ENCODE results near the gene KIF26B.

KIF26B gene

GRCh38 chr1:245459621-245460020 lies 304.8 kb downstream of the KIF26B start:
- H3F3A ChIP-seq (ENCODE audit: insufficient read depth, low read length) = no peaks in the 10 kb centered on the region
- H3K9me3 ChIP-seq (replicated peaks; ENCODE audit: insufficient read depth, low read length) = no peaks in the 10 kb centered on the region
- H3K36me3 ChIP-seq (replicated peaks; ENCODE audit: insufficient read depth, low read length) = no peaks in the 10 kb centered on the region
- H3K4me2 ChIP-seq (ENCODE audit: low read depth, low read length) = no peak overlapping the region
- no peak overlapping the region for H3K27ac ChIP-seq (ENCODE audit: low read length)
- no peak overlapping the region for H3K9ac ChIP-seq (ENCODE audit: low read length)
- no peak overlapping the region for H2AFZ ChIP-seq (ENCODE audit: low read length)
- no peaks in the 10 kb centered on the region for H3K4me1 ChIP-seq (ENCODE audit: low read length)
- H3K9me2 ChIP-seq (replicated peaks; ENCODE audit: insufficient read depth, low read length) = no peaks in the 10 kb centered on the region
- no peaks in the 10 kb centered on the region for H3K27me3 ChIP-seq (replicated peaks; ENCODE audit: insufficient read depth, low read length)
- no peak overlapping the region for H3K4me3 ChIP-seq (ENCODE audit: low read length)
- H3K79me2 ChIP-seq (ENCODE audit: low read length) = no peaks in the 10 kb centered on the region
- TF ChIP-seq CTCF (IDR thresholded peaks at IDR 0.05; ENCODE audit: low read length) (no peak), EZH2phosphoT487 (IDR thresholded peaks at IDR 0.05; ENCODE audit: low read length) (no peak), EZH2 (optimal IDR thresholded peaks at IDR 0.05; ENCODE audit: low read depth, low read length) (no peak)
- DNase-seq = no peak
- H4K20me1 ChIP-seq (ENCODE audit: insufficient read depth, low read length) = no peaks in the 10 kb centered on the region

- no peak overlapping the region for H3K9ac ChIP-seq (ENCODE audit: low read length)
- no peak overlapping the region for H3K4me2 ChIP-seq (ENCODE audit: low read depth, low read length)
- no peak for TF ChIP-seq EZH2 (optimal IDR thresholded peaks at IDR 0.05; ENCODE audit: low read depth, low read length)
- no peak for TF ChIP-seq CTCF (IDR thresholded peaks at IDR 0.05; ENCODE audit: low read length)
- no peak for TF ChIP-seq EZH2phosphoT487 (IDR thresholded peaks at IDR 0.05; ENCODE audit: low read length)
- no peak overlapping the region for H2AFZ ChIP-seq (ENCODE audit: low read length)
- H3K4me3 ChIP-seq (ENCODE audit: low read length) = no peak overlapping the region
- no peaks in the 10 kb centered on the region for H3K4me1 ChIP-seq (ENCODE audit: low read length)
- H3K9me3 ChIP-seq (replicated peaks; ENCODE audit: insufficient read depth, low read length) = no peaks in the 10 kb centered on the region
- no peak overlapping the region for H3K27ac ChIP-seq (ENCODE audit: low read length)
- no peaks in the 10 kb centered on the region for H3F3A ChIP-seq (ENCODE audit: insufficient read depth, low read length)
- no peaks in the 10 kb centered on the region for H4K20me1 ChIP-seq (ENCODE audit: insufficient read depth, low read length)
- H3K27me3 ChIP-seq (replicated peaks; ENCODE audit: insufficient read depth, low read length) = no peaks in the 10 kb centered on the region
- no peaks in the 10 kb centered on the region for H3K9me2 ChIP-seq (replicated peaks; ENCODE audit: insufficient read depth, low read length)
- H3K79me2 ChIP-seq (ENCODE audit: low read length) = no peaks in the 10 kb centered on the region
- DNase-seq = no peak
- H3K36me3 ChIP-seq (replicated peaks; ENCODE audit: insufficient read depth, low read length) = no peaks in the 10 kb centered on the region
Observed at GRCh38 chr1:245461681-245462080, 306.9 kb downstream of the KIF26B start.

- Histone ChIP-seq H3K27me3 (replicated peaks; ENCODE audit: insufficient read depth, low read length) (no peaks in the 10 kb centered on the region), H3K9me2 (replicated peaks; ENCODE audit: insufficient read depth, low read length) (no peaks in the 10 kb centered on the region), H3K4me1 (ENCODE audit: low read length) (no peaks in the 10 kb centered on the region), H3K9ac (ENCODE audit: low read length) (no peak overlapping the region), H2AFZ (ENCODE audit: low read length) (no peak overlapping the region), H3K9me3 (replicated peaks; ENCODE audit: insufficient read depth, low read length) (no peaks in the 10 kb centered on the region), H3K4me2 (ENCODE audit: low read depth, low read length) (no peak overlapping the region), H3F3A (ENCODE audit: insufficient read depth, low read length) (no peaks in the 10 kb centered on the region), H3K36me3 (replicated peaks; ENCODE audit: insufficient read depth, low read length) (no peaks in the 10 kb centered on the region), H3K4me3 (ENCODE audit: low read length) (no peak overlapping the region), H4K20me1 (ENCODE audit: insufficient read depth, low read length) (no peaks in the 10 kb centered on the region), H3K79me2 (ENCODE audit: low read length) (no peaks in the 10 kb centered on the region), H3K27ac (ENCODE audit: low read length) (no peak overlapping the region)
- DNase-seq = no peak
- TF ChIP-seq EZH2 (optimal IDR thresholded peaks at IDR 0.05; ENCODE audit: low read depth, low read length) = no peak
- no peak for TF ChIP-seq CTCF (IDR thresholded peaks at IDR 0.05; ENCODE audit: low read length)
- TF ChIP-seq EZH2phosphoT487 (IDR thresholded peaks at IDR 0.05; ENCODE audit: low read length) = no peak
Observed at GRCh38 chr1:245462161-245462560, 307.4 kb downstream of the KIF26B start.

Measured in MM.1S (cell line).